ENCODE data around the gene ANKRD13A.

DNA sequence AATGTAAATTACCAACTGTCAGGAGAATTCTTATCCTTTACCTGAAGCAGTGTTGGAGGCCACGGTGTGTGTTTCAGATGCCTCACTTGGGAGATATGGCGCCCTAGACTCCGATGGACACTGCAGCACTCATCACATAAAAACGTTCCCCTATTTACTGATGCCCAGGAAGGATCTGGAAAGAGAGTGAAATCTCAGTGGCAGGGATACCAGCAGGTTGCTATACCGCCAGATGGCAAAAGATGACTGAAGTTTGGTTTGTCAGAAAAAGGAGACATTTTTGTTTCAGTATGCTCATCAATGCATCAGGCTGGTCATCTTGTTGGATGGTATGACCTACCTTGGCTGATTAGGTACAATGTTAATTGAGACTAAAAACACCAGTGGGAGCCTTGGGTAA lies 7.6 kb upstream of the ANKRD13A start:
- TF ChIP-seq GATA2 (IDR thresholded peaks at IDR 0.05; ENCODE audit: low read depth, low read length) (no peak), GATA3 (IDR thresholded peaks at IDR 0.05; ENCODE audit: low read depth, low read length) (no peak)

All from SH-SY5Y (cell line).